NOMO-1 treated with DMSO at 0.1 percent for 48 hours (cell line): ENCODE data around the gene PPP6R1.

Experiments
- DNase-seq: peaks from one replicate; lab custom pipeline; 2025; ENCODE audit not compliant: unreplicated experiment; lab: John Stamatoyannopoulos, UW

PPP6R1 gene, protein sequence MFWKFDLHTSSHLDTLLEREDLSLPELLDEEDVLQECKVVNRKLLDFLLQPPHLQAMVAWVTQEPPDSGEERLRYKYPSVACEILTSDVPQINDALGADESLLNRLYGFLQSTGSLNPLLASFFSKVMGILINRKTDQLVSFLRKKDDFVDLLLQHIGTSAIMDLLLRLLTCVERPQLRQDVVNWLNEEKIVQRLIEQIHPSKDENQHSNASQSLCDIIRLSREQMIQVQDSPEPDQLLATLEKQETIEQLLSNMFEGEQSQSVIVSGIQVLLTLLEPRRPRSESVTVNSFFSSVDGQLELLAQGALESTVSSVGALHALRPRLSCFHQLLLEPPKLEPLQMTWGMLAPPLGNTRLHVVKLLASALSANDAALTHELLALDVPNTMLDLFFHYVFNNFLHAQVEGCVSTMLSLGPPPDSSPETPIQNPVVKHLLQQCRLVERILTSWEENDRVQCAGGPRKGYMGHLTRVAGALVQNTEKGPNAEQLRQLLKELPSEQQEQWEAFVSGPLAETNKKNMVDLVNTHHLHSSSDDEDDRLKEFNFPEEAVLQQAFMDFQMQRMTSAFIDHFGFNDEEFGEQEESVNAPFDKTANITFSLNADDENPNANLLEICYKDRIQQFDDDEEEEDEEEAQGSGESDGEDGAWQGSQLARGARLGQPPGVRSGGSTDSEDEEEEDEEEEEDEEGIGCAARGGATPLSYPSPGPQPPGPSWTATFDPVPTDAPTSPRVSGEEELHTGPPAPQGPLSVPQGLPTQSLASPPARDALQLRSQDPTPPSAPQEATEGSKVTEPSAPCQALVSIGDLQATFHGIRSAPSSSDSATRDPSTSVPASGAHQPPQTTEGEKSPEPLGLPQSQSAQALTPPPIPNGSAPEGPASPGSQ

DNA sequence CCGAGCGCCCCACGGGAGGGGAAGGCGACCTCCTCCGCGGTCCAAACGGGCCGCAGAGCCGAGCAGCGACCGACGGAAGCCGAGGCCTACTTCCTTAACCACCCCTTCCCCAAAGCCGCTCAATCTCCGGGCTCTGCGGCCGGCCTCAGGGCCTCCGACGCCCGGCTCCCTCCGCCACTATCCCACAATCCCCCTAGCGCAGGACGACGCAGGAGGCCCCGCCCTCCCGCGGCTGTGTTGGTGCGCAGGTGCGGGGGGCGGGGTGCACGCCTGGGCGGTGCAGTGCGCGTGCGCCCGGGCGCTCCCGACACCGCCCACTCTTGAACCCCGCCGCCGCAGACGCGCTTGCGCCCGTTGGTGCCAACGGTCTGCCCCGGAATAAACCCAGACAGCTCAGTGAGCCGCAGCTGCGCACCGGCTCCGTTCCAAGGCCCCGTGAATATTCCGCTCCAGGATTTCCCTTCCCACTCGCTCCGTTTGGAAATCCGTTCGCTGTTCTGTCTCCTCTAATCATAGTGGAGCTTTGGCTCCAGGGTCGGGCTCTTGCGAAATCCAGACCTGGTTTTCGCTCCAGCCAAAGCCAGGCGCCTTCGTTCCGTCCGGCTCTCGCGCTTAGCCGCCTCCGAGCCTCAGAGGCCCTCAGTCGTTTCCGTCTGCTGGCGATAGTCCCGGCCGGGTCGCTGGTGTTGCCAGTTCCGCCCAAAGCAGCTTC lies at the start of gene PPP6R1:
Gene PPP6R1, minus strand, starts transcription at position 190 of the 712 bp plus-strand sequence. CDS start 11,914 bp downstream, outside the sequence.
- DNase-seq = peak; percentile 99

- no peak for DNase-seq
Measured at GRCh38 chr19:55308281-55308680, 49.5 kb upstream of the PPP6R1 start.

DNA sequence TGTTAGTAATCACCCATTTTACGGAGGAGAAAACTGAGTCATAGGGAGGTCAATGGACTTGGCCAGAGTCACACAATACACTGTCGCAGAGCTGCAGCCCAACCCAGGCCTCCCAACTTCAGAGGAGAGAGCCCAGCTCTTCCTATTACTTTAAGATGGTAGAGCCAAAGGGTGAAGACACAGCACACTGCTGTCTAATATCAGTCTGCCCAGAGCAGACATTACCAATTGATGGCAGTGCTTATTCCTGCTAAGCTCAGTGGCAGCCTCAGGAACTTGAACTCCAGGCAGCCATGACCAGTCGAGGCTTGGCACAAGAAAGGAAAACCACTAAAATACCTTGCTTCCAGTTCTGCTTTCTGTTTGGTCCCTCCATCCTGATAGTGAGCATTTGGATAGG lies 47.9 kb upstream of the PPP6R1 start:
- no peak for DNase-seq

- no peak for DNase-seq
Measured at GRCh38 chr19:55305983-55306562, 47.3 kb upstream of the PPP6R1 start.

DNA sequence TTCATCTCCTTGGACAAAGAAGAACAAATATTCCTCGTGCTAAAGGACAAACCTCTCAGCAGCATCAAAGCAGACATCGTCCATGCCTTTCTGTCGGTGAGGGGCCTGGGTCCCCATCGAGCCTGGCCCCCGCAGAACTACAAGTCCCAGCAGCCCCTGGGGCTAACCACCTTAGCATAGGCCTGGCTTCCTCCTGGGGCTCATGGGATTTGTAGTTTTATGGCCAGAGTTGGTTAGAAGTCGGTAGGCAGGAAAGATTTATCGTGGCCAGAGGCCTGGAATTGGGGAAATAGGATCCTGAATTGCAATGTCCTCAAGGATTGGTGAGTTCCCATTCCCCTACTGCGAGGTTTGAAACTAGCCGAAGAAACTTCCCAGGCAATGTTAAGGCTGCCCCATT lies 46.7 kb upstream of the PPP6R1 start:
- peak; percentile 39 for DNase-seq

DNA sequence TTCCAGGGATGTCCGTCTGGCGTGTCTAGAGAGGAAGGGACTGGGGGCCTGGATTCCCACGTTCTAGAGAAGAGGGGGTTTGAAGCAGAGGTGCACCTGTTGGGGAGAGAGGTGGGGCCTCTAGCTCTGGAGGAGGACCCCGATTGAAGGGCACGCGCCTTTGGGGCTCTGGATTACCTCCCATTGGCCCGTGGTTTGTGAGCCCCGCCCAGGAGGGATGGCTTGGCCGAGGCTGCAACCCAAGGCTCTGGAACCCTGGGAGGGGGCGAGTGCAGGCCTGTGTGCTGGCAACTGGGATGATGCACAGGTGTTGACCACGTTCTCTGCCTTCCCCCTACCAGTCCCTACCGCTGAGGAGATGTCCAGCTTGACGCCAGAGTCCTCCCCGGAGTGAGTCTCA lies 46.2 kb upstream of the PPP6R1 start:
- DNase-seq = no peak

GRCh38 chr19:55304279-55304978 lies 45.6 kb upstream of the PPP6R1 start:
- peak; percentile 33 for DNase-seq

DNA sequence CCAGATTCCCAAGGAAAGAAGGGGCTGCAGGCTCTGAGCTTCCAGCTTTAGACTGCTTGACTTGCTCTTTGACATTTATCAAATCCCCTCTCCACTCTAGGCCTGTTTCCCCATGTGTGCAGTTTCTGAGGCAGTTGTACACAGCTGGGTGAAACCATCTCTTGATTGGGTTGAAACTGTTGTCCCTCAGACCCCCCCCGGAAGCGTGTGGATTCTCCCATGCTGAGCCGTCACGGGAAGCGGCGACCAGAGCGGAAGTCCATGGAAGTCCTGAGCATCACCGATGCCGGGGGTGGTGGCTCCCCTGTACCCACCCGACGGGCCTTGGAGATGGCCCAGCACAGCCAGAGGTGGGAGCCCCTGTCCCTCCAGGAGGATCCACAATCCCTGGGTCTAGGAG lies 44.7 kb upstream of the PPP6R1 start:
- no peak for DNase-seq

DNA sequence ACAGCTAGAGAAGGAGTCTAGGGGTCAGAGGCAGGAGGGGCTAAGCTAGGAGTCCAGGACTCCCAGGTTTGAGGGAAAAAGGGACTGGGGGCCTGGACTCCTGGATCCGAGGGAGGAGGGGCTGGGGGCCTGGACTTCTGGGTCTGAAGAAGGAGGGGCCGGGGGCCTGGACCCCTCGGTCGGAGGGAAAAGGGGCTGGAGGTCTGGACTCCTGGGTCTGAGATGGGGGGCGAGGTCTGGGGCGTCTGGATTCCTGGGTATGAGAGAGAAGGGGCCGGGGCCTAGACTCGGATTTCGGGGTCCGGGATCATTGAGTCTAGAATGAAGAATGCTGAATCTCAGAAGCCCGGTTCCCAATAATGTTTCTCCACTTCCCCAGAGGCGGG lies 43.5 kb upstream of the PPP6R1 start:
- DNase-seq = no peak

- peak; percentile 69 for DNase-seq
Measured at GRCh38 chr19:55301459-55302317, 42.9 kb upstream of the PPP6R1 start.

DNA sequence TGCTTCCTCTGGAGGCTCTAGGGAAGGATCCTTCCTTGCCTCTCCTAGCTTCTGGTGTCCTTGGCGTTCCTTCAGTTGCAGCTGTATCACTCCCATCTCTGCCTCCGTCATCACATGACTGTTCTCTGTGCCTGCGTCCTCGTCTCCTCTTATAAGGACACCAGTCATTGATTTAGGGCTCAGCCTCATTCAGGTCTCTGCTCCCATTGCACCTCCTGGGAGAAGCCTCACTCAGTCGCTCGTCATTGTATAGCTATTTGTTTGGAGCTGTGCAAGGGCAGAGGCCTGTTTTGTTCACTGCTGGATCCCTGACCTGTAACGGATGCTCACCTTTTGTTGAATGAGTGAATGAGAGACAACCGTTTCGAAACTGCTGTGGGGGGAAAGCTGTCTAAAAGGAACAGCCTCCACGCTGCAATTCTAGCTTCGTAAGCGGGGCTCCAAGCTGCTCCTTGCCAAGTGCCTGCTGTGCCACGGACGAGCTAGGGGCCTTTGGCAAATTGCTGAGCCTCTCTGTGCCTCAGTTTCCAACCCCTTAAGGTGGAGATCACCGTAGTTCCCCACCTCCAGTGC lies 42.2 kb upstream of the PPP6R1 start:
- no peak for DNase-seq

- no peak for DNase-seq
Measured at GRCh38 chr19:55299991-55300390, 41.2 kb upstream of the PPP6R1 start.

DNA sequence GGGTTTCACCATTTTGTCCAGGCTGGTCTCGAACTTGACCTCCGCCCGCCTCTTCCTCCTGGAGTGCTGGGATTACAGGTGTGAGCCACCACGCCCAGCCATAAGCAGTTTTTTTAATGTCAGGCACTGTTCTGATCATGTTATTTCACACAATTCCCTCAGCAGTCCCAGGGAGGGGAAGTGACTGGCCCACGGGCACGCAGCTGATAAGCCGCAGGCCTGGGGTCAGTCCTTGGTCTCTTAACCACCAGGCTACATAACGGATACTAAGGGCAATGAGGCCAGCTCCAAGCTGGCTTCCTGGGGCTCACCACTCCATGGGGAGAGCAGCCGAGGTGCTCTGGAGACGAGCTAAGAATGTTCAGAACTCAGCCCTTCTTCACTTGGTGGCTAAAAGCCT lies 38.5 kb upstream of the PPP6R1 start:
- DNase-seq = no peak

DNA sequence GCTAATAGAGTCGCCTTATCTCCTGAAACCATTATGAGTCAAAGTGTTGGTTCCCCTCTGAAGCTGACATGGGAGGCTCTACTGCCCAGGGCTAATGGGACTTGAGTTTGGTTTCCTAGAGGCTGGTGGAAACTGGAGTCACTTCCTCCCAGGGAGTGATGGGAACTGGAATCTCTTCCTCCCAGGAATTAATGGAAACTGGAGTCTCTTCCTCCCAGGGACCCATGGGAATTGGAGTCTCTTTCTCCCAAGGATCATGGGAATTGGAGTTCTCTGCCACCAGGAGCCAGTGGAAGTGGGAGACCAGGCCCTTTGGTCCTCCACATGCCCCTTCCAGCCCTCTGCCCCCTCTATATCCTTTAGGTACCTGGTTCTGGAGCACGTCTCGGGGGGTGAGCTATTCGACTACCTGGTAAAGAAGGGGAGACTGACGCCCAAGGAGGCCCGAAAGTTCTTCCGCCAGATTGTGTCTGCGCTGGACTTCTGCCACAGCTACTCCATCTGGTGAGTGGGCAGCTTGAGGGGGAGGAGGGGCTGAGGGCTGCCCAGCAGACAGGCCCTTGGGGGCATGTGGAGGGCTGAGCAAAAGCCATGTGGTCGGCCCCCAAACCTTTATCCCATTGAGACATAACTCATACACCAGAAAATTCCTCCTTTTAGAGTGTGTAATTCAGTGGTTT lies 30.4 kb upstream of the PPP6R1 start:
- no peak for DNase-seq

DNA sequence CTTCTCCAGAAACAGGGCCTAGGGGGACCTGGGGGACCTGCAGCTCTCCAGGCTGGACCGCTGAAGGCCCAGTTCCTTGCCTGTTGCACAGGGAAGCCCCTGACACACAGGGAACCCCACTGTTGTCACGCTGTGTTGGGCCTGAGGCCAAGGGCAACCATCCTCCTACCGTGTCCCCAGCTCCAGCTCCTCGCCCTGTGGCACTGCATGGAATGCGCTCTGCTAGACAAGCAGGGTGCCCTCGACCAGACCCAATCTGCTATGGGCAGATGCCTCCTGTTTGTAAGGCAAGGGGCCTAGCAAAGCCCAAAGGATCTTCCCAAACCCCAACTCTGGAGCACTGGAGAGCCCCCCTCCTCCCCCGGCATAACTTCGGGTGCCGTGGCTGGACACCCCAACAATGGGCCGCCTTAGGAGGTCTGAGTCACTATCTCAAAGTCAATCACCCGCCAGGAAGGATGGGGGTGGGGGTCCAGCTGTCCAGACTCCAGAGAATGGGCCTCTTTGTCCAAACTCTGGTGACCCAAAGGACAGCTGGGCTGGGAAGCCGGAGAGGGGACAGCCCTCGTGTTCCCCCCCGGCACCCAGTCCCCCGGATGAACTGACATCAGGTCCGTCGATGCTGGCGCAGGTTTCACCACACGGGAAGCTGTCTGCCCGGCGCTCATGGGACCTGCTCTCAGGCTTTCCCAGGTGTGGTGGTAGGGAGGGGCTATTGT lies 28.7 kb upstream of the PPP6R1 start:
- DNase-seq = no peak

DNA sequence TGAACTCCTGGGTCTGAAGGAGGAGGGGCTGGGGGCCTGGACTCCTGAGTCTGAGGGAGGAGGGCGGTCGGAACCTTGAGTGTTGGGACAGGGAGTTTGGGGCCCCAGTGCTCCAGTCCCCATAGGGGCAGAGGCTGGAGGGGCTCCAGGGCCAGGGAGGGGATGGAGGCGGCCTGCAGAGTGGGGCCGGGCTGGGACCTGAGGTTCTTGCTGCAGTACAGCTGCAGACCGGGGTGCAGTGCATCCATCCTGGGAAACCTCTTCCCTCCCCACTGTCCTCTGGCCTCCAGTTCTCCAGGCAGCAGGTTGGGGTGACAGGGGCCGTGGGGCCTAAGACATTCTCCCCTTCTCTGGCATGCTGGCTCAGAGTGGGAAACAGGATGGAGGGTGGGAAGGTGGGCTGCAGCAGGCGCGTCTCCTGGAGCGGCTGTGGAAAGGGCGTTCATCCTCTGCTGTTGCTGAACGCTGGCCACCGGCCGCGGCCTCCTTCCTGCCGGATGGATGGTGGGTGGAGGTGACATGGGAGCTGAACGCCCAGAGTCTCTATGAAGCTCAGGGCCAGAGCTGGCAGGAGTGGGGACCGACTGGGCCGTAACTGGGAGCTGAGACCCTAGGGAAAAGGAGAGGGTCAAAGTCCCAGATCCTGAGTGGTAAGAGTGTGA lies 26.5 kb upstream of the PPP6R1 start:
- no peak for DNase-seq

DNA sequence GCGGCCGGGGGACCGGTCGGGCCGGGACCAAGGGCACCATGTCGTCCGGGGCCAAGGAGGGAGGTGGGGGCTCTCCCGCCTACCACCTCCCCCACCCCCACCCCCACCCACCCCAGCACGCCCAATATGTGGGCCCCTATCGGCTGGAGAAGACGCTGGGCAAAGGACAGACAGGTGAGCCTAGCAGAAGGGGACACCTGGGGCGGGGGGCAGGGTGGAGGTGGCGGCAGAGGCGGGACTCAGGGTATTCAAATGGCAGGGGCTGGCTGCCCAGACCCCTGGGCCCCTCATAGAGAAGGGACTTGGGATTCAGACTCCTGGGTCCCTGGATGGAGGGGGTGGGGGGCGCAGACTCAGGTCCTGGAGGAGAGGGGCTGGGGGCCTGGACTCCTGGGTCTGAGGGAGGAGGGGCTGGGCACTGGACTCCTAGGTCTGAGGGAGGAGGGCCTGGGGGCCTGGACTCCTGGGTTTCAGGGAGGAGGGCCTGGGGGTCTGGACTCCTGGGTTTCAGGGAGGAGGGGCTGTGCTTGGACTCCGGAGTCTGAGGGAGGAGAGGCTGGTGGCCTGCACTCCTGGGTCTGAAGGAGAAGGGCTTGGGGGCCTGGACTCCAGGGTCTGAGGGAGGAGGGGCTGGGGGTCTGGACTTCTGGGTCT lies 25.7 kb upstream of the PPP6R1 start:
- DNase-seq = no peak
